Natural killer cell (primary cell): ENCODE results near the gene ENOX2. TPM values are rescaled to one million over a fixed set of nuclear protein-coding genes. Genes with fewer than 3 reads are reported as not detected.

Source experiments
- ATAC-seq, 3 donors: fragments of 150-1000 bp in 2 of 3; fragments of 200-7000 bp in 1 of 3; cut with Tn5 transposase; 1 replicate in 1 of 3; 2 replicates in 2 of 3; pipeline ENCODE4 v1.10.0; 2021; ENCODE audit warnings: mild to moderate bottlenecking in 2 of 3, moderate library complexity in 2 of 3
- DNase-seq, 2 donors: peaks; one replicate each; pipeline versions ENCODE4 v3.0.0 to v3.0.0-alpha.2; 2013 to 2021; ENCODE audit warnings: mixed read lengths in 1 of 2
- H3K27ac ChIP-seq: one replicate; pipeline ENCODE4 v1.5.1; 2013; ENCODE audit warnings: mild to moderate bottlenecking, low read length
- H3K27me3 ChIP-seq: one replicate; pipeline ENCODE4 v1.6.1; 2013; ENCODE audit warnings: low read length; ENCODE audit not compliant: control insufficient read depth, insufficient read depth
- H3K36me3 ChIP-seq: one replicate; pipeline ENCODE4 v1.6.1; 2013; ENCODE audit warnings: low read length; ENCODE audit not compliant: control insufficient read depth, insufficient read depth
- H3K4me1 ChIP-seq: one replicate; pipeline ENCODE4 v1.6.1; 2013; ENCODE audit warnings: low read length; ENCODE audit not compliant: control insufficient read depth, insufficient read depth
- H3K4me3 ChIP-seq: one replicate; pipeline ENCODE4 v1.5.1; 2013; ENCODE audit warnings: low read length
- H3K9me3 ChIP-seq: one replicate; pipeline ENCODE4 v1.6.1; 2013; ENCODE audit warnings: low read length; ENCODE audit not compliant: control insufficient read depth, insufficient read depth
- H3K27ac Mint-ChIP-seq, 2 donors: one replicate each; pipeline ENCODE4 v1.8.0; 2022; ENCODE audit warnings: mild to moderate bottlenecking in 2 of 2, mixed read lengths in 2 of 2, moderate library complexity in 1 of 2
- H3K27me3 Mint-ChIP-seq, 2 donors: one replicate each; pipeline ENCODE4 v1.8.0; 2022; ENCODE audit warnings: low read depth in 2 of 2, mixed read lengths in 2 of 2
- H3K36me3 Mint-ChIP-seq: one replicate; pipeline ENCODE4 v1.8.0; 2022; ENCODE audit warnings: mixed read lengths
- H3K4me1 Mint-ChIP-seq, 2 donors: one replicate each; pipeline ENCODE4 v1.8.0; 2022; ENCODE audit warnings: mixed read lengths in 2 of 2
- H3K4me3 Mint-ChIP-seq: one replicate; pipeline ENCODE4 v1.8.0; 2022; ENCODE audit warnings: mild to moderate bottlenecking, moderate library complexity, mixed read lengths
- H3K9me3 Mint-ChIP-seq, 2 donors: one replicate each; pipeline ENCODE4 v1.8.0; 2022; ENCODE audit warnings: mixed read lengths in 2 of 2
- WGBS: methylation state at CpG from one replicate; pipeline ENCODE4 v1.1.7; 2013; ENCODE audit warnings: missing lambda C conversion rate; ENCODE audit not compliant: insufficient coverage; 5-methylcytosine and 5-hydroxymethylcytosine counted together
- intact Hi-C: fragments of 100-400 bp; cut with micrococcal nuclease; formaldehyde crosslinking; loops from one replicate; pipeline ENCODE4 v1.14.2; 2022
- total RNA-seq, 4 donors: library from RNA; stranded (reverse); fragments of 120-200 nt in 1 of 4; gene quantifications; one replicate each; pipeline versions ENCODE4 v1.2.3 to v1.2.4, GENCODE V29; 2013 to 2022
- TF ChIP-seq, protein P1 (sequence below): fragments of 200-600 bp; IDR thresholded peaks from one replicate; pipeline ENCODE4 v1.8.0; 2022; ENCODE audit warnings: antibody characterized with exemption

ENOX2 gene
- total RNA-seq, 3 donors from 2014 or later (not counting 1 experiment from before 2014, with no cell fraction given) = 9.3 to 14.7 (median 13.3) TPM

GRCh38 chrX:130718137-130718536 is 184.9 kb downstream of the ENOX2 start:
- Mint-ChIP-seq H3K4me3 (no peak overlapping the region), H3K36me3 (no peaks in the 10 kb centered on the region), H3K9me3 (no peaks in the 10 kb centered on the region), H3K4me1 (peaks cover 0 to 5% of the 10 kb centered on the region in 2 donors), H3K27me3 (no peaks in the 10 kb centered on the region), H3K27ac (no peak overlapping the region)
- DNase-seq (no peak), ATAC-seq (no peak)
- no peaks in the 10 kb centered on the region for H3K4me1 ChIP-seq
- intact Hi-C loops = no loop called here
- no peaks in the 10 kb centered on the region for H3K36me3 ChIP-seq
- no peak overlapping the region for H3K27ac ChIP-seq
- H3K27me3 ChIP-seq = no peaks in the 10 kb centered on the region
- no peak overlapping the region for H3K4me3 ChIP-seq
- TF ChIP-seq, protein P1, sequence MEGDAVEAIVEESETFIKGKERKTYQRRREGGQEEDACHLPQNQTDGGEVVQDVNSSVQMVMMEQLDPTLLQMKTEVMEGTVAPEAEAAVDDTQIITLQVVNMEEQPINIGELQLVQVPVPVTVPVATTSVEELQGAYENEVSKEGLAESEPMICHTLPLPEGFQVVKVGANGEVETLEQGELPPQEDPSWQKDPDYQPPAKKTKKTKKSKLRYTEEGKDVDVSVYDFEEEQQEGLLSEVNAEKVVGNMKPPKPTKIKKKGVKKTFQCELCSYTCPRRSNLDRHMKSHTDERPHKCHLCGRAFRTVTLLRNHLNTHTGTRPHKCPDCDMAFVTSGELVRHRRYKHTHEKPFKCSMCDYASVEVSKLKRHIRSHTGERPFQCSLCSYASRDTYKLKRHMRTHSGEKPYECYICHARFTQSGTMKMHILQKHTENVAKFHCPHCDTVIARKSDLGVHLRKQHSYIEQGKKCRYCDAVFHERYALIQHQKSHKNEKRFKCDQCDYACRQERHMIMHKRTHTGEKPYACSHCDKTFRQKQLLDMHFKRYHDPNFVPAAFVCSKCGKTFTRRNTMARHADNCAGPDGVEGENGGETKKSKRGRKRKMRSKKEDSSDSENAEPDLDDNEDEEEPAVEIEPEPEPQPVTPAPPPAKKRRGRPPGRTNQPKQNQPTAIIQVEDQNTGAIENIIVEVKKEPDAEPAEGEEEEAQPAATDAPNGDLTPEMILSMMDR = no peak
- WGBS = 92% methylated on average over 3 of the region's 4 CpGs
- H3K9me3 ChIP-seq = no peaks in the 10 kb centered on the region

GRCh38 chrX:130716781-130717413 is 186.1 kb downstream of the ENOX2 start:
- no peaks in the 10 kb centered on the region for H3K4me1 ChIP-seq
- no peak overlapping the region for H3K27ac ChIP-seq
- Mint-ChIP-seq H3K4me1 (peaks cover 0 to 5% of the 10 kb centered on the region in 2 donors), H3K27me3 (no peaks in the 10 kb centered on the region), H3K27ac (no peak overlapping the region), H3K36me3 (no peaks in the 10 kb centered on the region), H3K9me3 (no peaks in the 10 kb centered on the region), H3K4me3 (no peak overlapping the region)
- no peak overlapping the region for H3K4me3 ChIP-seq
- ATAC-seq (no peak), DNase-seq (no peak)
- no peaks in the 10 kb centered on the region for H3K27me3 ChIP-seq
- intact Hi-C loops = no loop called here
- H3K9me3 ChIP-seq = no peaks in the 10 kb centered on the region
- no peaks in the 10 kb centered on the region for H3K36me3 ChIP-seq
- WGBS = 100% methylated on average over 2 of the region's 2 CpGs
- TF ChIP-seq, protein P1 = no peak

DNA sequence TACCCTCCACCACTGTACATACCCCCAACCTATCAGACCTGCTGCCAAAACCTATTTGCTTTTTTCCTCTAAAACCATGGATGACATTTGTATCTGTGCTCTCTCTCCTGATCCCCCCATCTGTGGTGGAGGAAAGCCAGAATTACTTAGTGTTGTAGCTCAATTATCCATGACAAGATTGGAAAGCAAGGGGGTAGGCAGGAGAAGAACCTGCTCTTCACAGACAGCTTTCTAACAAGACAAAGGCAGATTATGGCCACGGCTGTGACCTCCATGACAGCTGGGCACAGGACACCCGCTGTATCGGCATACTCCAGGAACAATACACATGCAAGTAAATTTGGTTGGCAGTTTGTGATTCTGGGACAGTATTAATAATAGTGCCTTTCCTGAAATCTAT is 186.7 kb downstream of the ENOX2 start:
- Mint-ChIP-seq H3K36me3 (no peaks in the 10 kb centered on the region), H3K4me1 (peaks cover 0 to 9% of the 10 kb centered on the region in 2 donors), H3K4me3 (no peak overlapping the region), H3K9me3 (no peaks in the 10 kb centered on the region), H3K27ac (no peak overlapping the region), H3K27me3 (no peaks in the 10 kb centered on the region)
- intact Hi-C loops = no loop called here
- H3K36me3 ChIP-seq = no peaks in the 10 kb centered on the region
- no peaks in the 10 kb centered on the region for H3K9me3 ChIP-seq
- WGBS = no CpG with 5 or more reads among the region's 3 CpGs
- no peak overlapping the region for H3K27ac ChIP-seq
- no peaks in the 10 kb centered on the region for H3K27me3 ChIP-seq
- TF ChIP-seq, protein P1 = no peak
- H3K4me1 ChIP-seq = no peaks in the 10 kb centered on the region
- ATAC-seq (no peak), DNase-seq (no peak)
- H3K4me3 ChIP-seq = no peak overlapping the region

DNA sequence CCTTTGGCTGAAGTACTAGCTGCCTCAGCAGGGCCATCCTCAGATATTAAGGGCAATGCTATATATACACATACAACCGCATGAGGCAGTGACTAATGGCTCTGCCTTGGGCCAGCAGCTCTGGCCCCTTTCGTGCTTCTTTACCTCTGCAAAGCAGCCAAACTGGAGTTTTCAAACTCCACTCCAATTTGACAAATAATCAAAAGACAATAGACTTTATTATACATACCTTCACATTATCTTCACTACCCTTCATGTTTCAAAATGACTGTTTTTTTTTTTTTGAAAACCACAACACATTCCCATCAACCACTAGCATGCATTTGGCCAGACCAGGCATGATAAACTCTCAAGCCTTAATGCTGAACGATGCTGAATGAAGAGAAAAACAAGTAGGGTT is 187.7 kb downstream of the ENOX2 start:
- no peak overlapping the region for H3K27ac Mint-ChIP-seq
- ATAC-seq = no peak
- no peaks in the 10 kb centered on the region for H3K27me3 Mint-ChIP-seq
- H3K9me3 ChIP-seq = no peaks in the 10 kb centered on the region
- TF ChIP-seq, protein P1 = no peak
- no peak overlapping the region for H3K4me3 ChIP-seq
- no peak overlapping the region for H3K4me3 Mint-ChIP-seq
- H3K36me3 Mint-ChIP-seq = no peaks in the 10 kb centered on the region
- peaks cover 0 to 6% of the 10 kb centered on the region in 2 donors for H3K4me1 Mint-ChIP-seq
- H3K27ac ChIP-seq = no peak overlapping the region
- H3K4me1 ChIP-seq = no peaks in the 10 kb centered on the region
- 93% methylated on average over 2 of the region's 3 CpGs for WGBS
- H3K9me3 Mint-ChIP-seq = no peaks in the 10 kb centered on the region
- DNase-seq = no peak
- no peaks in the 10 kb centered on the region for H3K27me3 ChIP-seq
- no peaks in the 10 kb centered on the region for H3K36me3 ChIP-seq
- intact Hi-C loops = no loop called here
